Measurements from ENCODE around the gene ADGB.

DNA sequence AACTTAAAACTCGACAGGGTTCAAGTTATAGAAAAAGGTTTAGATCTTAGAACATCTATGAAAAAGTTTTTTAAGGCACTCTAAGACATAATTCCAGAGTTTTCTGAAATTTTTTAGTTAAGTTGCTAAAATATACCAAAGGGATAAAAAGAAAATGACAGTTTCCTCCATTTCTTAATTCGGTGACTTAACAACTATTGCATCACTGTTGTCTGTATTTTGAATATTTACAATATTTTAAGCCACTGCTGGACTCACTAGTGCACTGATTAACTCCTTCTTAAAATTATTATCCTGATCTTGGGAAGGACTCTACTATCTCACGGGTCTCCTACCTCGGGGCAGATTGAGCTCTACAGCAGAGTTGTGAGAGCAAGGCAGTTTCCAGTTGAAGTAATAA, 91.0 kb downstream of the ADGB start:
- TF ChIP-seq EZH2 (IDR thresholded peaks at IDR 0.05; ENCODE audit: low read length, unreplicated experiment), result no peak
- TF ChIP-seq, protein P1, sequence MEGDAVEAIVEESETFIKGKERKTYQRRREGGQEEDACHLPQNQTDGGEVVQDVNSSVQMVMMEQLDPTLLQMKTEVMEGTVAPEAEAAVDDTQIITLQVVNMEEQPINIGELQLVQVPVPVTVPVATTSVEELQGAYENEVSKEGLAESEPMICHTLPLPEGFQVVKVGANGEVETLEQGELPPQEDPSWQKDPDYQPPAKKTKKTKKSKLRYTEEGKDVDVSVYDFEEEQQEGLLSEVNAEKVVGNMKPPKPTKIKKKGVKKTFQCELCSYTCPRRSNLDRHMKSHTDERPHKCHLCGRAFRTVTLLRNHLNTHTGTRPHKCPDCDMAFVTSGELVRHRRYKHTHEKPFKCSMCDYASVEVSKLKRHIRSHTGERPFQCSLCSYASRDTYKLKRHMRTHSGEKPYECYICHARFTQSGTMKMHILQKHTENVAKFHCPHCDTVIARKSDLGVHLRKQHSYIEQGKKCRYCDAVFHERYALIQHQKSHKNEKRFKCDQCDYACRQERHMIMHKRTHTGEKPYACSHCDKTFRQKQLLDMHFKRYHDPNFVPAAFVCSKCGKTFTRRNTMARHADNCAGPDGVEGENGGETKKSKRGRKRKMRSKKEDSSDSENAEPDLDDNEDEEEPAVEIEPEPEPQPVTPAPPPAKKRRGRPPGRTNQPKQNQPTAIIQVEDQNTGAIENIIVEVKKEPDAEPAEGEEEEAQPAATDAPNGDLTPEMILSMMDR (conservative IDR thresholded peaks at IDR 0.05; ENCODE audit: low read depth, low read length), result no peak
- TF ChIP-seq EZH2phosphoT487 (IDR thresholded peaks at IDR 0.05; ENCODE audit: borderline replicate concordance, low read length), result no peak
